Bronchial epithelial cell (primary cell): ENCODE results near the gene A3GALT2. TPM values are rescaled to one million over a fixed set of nuclear protein-coding genes. Genes with fewer than 3 reads are reported as not detected.

ENCODE experiments used
- DNase-seq: peaks from one replicate; pipeline ENCODE4 v3.0.0-alpha.2; 2010; ENCODE audit warnings: low read depth
- FAIRE-seq: peaks from 2 replicates; lab custom pipeline; 2011; peaks lifted over from hg19 to GRCh38; lab: Jason Lieb, UNC
- H3K27me3 ChIP-seq: 2 replicates; pipeline ENCODE4 v1.5.1; 2011; ENCODE audit warnings: low read length; ENCODE audit not compliant: control insufficient read depth, insufficient read depth
- H3K36me3 ChIP-seq: 2 replicates; pipeline ENCODE4 v1.5.1; 2011; ENCODE audit warnings: low read length; ENCODE audit not compliant: control insufficient read depth, insufficient read depth
- H3K4me3 ChIP-seq: 2 replicates; pipeline ENCODE4 v1.5.1; 2011; ENCODE audit warnings: mild to moderate bottlenecking, low read depth, low read length, control low read depth
- CTCF ChIP-seq: IDR thresholded peaks from 2 replicates; pipeline ENCODE4 v1.5.1; 2011; ENCODE audit warnings: mild to moderate bottlenecking, moderate library complexity, low read length, control low read depth, inconsistent platforms; ENCODE audit not compliant: insufficient read depth, severe bottlenecking
- total RNA-seq: library from RNA; depleted of rRNA; stranded (reverse); fragments of >200 nt; gene quantifications from 2 replicates; pipeline ENCODE4 v1.2.1, GENCODE V29; 2014

A3GALT2 gene
- total RNA-seq, 1 donor from 2014 or later, result not detected

DNA sequence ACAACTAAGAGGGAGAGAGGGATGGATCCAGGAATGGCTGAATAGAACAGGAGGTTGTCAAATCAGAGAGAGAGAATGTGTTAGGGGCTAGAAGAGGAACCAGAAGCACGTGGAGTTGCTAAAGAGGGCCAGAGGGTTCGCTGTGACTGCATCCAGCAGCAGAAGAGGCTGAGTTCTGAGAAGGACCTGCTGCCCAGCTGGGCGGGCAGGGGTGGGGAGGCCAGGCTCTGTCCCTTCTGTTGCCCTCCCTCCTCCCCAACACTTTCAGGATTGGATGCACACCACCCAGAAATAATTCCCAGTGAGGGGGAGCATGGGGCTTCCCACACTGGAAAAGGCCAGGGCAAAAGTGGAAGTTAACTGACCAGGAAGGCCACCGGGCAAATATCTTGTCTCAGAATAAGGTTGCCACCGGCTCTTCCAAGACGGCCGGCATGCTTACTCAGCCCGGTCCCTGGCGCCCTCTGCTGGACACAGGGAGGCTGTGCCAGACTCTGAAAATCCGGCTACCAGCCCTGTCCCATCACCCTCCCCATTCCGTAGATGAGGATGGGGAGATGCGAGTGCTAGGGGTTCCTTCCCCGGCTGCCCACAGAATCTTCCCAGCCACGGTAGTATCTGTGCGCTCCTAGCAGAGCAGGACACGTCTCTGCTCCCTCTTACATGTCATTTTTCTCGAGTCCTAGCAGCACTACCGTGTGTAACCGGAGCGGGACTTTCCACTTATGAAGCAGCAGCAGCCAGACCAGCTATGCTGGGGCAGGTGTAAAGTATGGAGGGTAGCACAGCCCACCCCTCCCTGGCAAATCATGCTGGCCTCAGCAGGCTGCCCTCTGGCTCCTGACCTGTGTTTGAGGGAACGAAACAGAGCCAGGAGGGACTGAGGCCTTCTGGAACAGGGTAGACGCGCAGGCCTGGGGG is 46.8 kb upstream of the A3GALT2 start:
- FAIRE-seq (no peak), DNase-seq (peak; percentile 58)
- TF ChIP-seq CTCF, result peak; percentile 98
- no peaks in the 10 kb centered on the region for H3K36me3 ChIP-seq
- no peak overlapping the region for H3K4me3 ChIP-seq
- no peaks in the 10 kb centered on the region for H3K27me3 ChIP-seq

DNA sequence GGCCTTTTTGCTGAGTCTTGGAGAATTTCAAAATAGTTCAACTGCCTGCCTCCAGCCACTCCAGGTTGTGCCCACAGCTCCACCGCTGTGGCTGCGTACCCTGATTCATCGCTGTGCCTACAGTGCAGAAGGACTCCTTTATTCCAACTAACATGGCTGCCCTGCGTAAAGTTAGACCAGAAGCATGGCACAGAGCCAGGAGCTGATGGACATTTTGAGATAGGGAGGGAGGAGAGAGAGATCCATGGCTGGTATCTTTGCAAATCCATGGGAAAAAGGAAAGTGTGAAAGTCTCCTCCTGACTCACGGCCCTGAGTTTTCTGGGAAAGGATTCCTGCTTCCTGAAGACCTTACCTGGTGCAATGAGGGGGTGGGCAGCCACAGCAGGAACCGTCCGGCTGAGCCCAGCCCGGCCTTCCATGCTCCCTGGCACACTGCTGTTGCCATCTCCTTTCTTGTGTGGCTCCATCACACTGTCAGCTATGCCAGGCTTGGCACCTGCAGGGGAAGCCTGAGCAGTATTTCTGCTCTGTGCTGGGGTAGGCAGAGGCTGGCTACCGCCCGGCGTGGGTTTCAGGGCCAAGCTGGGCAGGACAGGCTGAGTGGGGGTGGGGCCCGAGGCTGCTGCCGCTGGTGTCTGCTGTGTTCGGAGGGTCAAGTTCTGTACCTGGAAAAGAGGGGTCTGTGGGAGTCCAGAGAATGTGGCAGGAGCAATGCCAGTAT is 46.0 kb upstream of the A3GALT2 start:
- no peak for FAIRE-seq
- H3K27me3 ChIP-seq, result no peaks in the 10 kb centered on the region
- no peak for TF ChIP-seq CTCF
- H3K4me3 ChIP-seq, result no peak overlapping the region
- H3K36me3 ChIP-seq, result no peaks in the 10 kb centered on the region
- no peak for DNase-seq

DNA sequence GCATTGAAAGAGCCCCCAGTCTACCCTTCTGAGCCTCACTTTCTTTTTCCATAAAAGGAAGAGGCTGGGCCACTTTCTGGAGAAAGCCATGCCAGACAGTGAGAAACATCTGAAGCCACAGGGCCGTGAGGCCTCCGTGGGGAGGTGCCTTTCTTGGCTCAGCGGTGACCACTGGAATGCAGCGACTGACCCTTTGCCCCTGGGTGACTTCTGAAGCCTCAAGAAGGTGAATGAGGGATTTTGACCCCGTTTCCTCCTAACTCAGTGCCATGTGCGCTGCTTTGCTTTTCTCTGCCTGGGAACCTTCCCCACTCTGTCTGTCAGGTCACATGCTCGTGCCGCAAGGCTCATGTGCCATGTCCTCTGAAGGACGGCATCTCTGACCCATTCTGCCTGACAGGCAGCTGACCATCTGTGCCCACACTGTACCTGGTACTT is 44.7 kb upstream of the A3GALT2 start:
- no peak for TF ChIP-seq CTCF
- FAIRE-seq, result no peak
- H3K27me3 ChIP-seq, result no peaks in the 10 kb centered on the region
- no peak for DNase-seq
- H3K4me3 ChIP-seq, result no peak overlapping the region
- H3K36me3 ChIP-seq, result no peaks in the 10 kb centered on the region

DNA sequence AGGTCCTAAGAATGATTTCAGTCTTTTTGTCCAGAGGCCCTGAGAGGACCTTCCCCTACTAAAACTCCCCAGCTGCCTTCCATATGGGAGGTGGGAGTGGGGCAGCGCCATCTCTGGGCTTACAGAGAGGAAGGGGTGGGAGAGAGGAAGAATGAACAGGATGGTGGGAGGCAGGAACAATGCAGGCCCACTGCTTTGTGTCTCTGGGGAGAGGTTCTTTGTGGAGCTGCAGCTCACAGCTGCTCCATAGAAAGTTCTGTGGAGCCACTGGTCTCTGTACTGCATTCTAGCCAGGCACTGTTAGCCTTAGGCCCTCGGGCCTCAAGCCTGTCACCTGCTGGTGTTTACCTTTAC is 43.6 kb upstream of the A3GALT2 start:
- FAIRE-seq, result no peak
- DNase-seq, result no peak
- Histone ChIP-seq H3K27me3 (no peaks in the 10 kb centered on the region), H3K36me3 (no peaks in the 10 kb centered on the region), H3K4me3 (no peak overlapping the region)
- TF ChIP-seq CTCF, result no peak

GRCh38 chr1:33363470-33363861 is 42.6 kb upstream of the A3GALT2 start:
- no peak for DNase-seq
- no peaks in the 10 kb centered on the region for H3K27me3 ChIP-seq
- no peak overlapping the region for H3K4me3 ChIP-seq
- H3K36me3 ChIP-seq, result no peaks in the 10 kb centered on the region
- no peak for TF ChIP-seq CTCF
- FAIRE-seq, result no peak
